Duodenal mucosa (tissue), 2 donors: ENCODE results near the gene TGFA.
"Not testable (repeated sequence)": the region's sequence is repeated elsewhere in the genome, so short reads cannot be mapped to it uniquely, and the experiment has no call there.

Source experiments
- H3K27ac ChIP-seq: one replicate; pipeline ENCODE4 v1.7.0; 2013; ENCODE audit warnings: low read depth, low read length
- H3K27me3 ChIP-seq, 2 donors: one replicate each; pipeline ENCODE4 v1.7.0; 2013; ENCODE audit warnings: low read length in 2 of 2, control low read depth in 1 of 2; ENCODE audit not compliant: insufficient read depth in 2 of 2, control insufficient read depth in 1 of 2
- H3K36me3 ChIP-seq, 2 donors: one replicate each; pipeline ENCODE4 v1.7.0; 2013; ENCODE audit warnings: low read length in 2 of 2, control low read depth in 1 of 2; ENCODE audit not compliant: insufficient read depth in 2 of 2, control insufficient read depth in 1 of 2
- H3K4me1 ChIP-seq, 2 donors: one replicate each; pipeline ENCODE4 v1.7.0; 2013; ENCODE audit warnings: low read length in 2 of 2, control low read depth in 1 of 2; ENCODE audit not compliant: insufficient read depth in 2 of 2, control insufficient read depth in 1 of 2
- H3K4me3 ChIP-seq, 2 donors: one replicate each; pipeline ENCODE4 v1.7.0; 2013; ENCODE audit warnings: low read length in 2 of 2, low read depth in 1 of 2
- H3K9ac ChIP-seq, 2 donors: one replicate each; pipeline ENCODE4 v1.7.0; 2013; ENCODE audit warnings: low read length in 2 of 2, low read depth in 1 of 2
- H3K9me3 ChIP-seq, 2 donors: one replicate each; pipeline ENCODE4 v1.7.0; 2013; ENCODE audit warnings: low read length in 2 of 2, control low read depth in 1 of 2; ENCODE audit not compliant: control insufficient read depth in 1 of 2

Gene TGFA

GRCh38 chr2:70469435-70469834, 84.2 kb downstream of the TGFA start:
- Histone ChIP-seq H3K4me3 (no peak overlapping the region), H3K27ac (no peak overlapping the region), H3K9ac (no peak overlapping the region), H3K27me3 (no peaks in the 10 kb centered on the region), H3K9me3 (no peaks in the 10 kb centered on the region), H3K36me3 (no peaks in the 10 kb centered on the region), H3K4me1 (peaks cover 0 to 6% of the 10 kb centered on the region in 2 donors)

GRCh38 chr2:70468878-70469277, 84.7 kb downstream of the TGFA start:
- no peaks in the 10 kb centered on the region for H3K36me3 ChIP-seq
- no peaks in the 10 kb centered on the region for H3K9me3 ChIP-seq
- no peak overlapping the region for H3K9ac ChIP-seq
- H3K27ac ChIP-seq = no peak overlapping the region
- no peak overlapping the region for H3K4me3 ChIP-seq
- H3K4me1 ChIP-seq = peaks cover 0 to 6% of the 10 kb centered on the region in 2 donors
- no peaks in the 10 kb centered on the region for H3K27me3 ChIP-seq

GRCh38 chr2:70467831-70468779, 85.5 kb downstream of the TGFA start:
- Histone ChIP-seq H3K4me1 (peaks cover 0 to 6% of the 10 kb centered on the region in 2 donors), H3K27ac (no peak overlapping the region), H3K36me3 (no peaks in the 10 kb centered on the region)

GRCh38 chr2:70467237-70467636, 86.4 kb downstream of the TGFA start:
- Histone ChIP-seq H3K27me3 (no peaks in the 10 kb centered on the region), H3K4me1 (peaks cover 0 to 6% of the 10 kb centered on the region in 2 donors), H3K4me3 (no peak overlapping the region), H3K27ac (no peak overlapping the region), H3K36me3 (no peaks in the 10 kb centered on the region), H3K9ac (no peak overlapping the region), H3K9me3 (no peaks in the 10 kb centered on the region)

More at GRCh38 chr2:70467831-70468779, 85.5 kb downstream of the TGFA start:
- Histone ChIP-seq H3K27me3 (no peaks in the 10 kb centered on the region), H3K4me3 (no peak overlapping the region), H3K9me3 (no peaks in the 10 kb centered on the region), H3K9ac (no peak overlapping the region)

GRCh38 chr2:70466647-70467046, 87.0 kb downstream of the TGFA start:
- not testable (repeated sequence) for H3K4me3 ChIP-seq, H3K9me3 ChIP-seq, H3K36me3 ChIP-seq, H3K9ac ChIP-seq, H3K27ac ChIP-seq, H3K27me3 ChIP-seq, H3K4me1 ChIP-seq

- H3K27me3 ChIP-seq = no peaks in the 10 kb centered on the region
- H3K4me3 ChIP-seq = no peak overlapping the region
- H3K27ac ChIP-seq = no peak overlapping the region
- H3K4me1 ChIP-seq = peaks cover 0 to 6% of the 10 kb centered on the region in 2 donors
- H3K9ac ChIP-seq = no peak overlapping the region
- no peaks in the 10 kb centered on the region for H3K36me3 ChIP-seq
- no peaks in the 10 kb centered on the region for H3K9me3 ChIP-seq
These were observed 89.6 kb downstream of the TGFA start for GRCh38 chr2:70463997-70464396.

- no peaks in the 10 kb centered on the region for H3K9me3 ChIP-seq
- no peak overlapping the region for H3K27ac ChIP-seq
- peaks cover 0 to 6% of the 10 kb centered on the region in 2 donors for H3K4me1 ChIP-seq
- no peaks in the 10 kb centered on the region for H3K27me3 ChIP-seq
- no peak overlapping the region for H3K4me3 ChIP-seq
- no peaks in the 10 kb centered on the region for H3K36me3 ChIP-seq
- no peak overlapping the region for H3K9ac ChIP-seq
These were observed 90.0 kb downstream of the TGFA start for GRCh38 chr2:70463581-70463980.

- Histone ChIP-seq H3K4me3 (no peak overlapping the region), H3K27me3 (no peaks in the 10 kb centered on the region), H3K36me3 (no peaks in the 10 kb centered on the region), H3K4me1 (peaks cover 0 to 6% of the 10 kb centered on the region in 2 donors), H3K27ac (no peak overlapping the region), H3K9ac (no peak overlapping the region), H3K9me3 (no peaks in the 10 kb centered on the region)
These were observed 91.4 kb downstream of the TGFA start for GRCh38 chr2:70461981-70462876.

- H3K9me3 ChIP-seq = no peaks in the 10 kb centered on the region
- no peak overlapping the region for H3K9ac ChIP-seq
These were observed 92.2 kb downstream of the TGFA start for GRCh38 chr2:70461414-70461813.

GRCh38 chr2:70460333-70460732, 93.3 kb downstream of the TGFA start:
- H3K4me1 ChIP-seq = peaks cover 0 to 6% of the 10 kb centered on the region in 2 donors
- peaks cover 4 to 5% of the 10 kb centered on the region in 2 donors for H3K36me3 ChIP-seq
- no peak overlapping the region for H3K9ac ChIP-seq
- no peaks in the 10 kb centered on the region for H3K9me3 ChIP-seq
- H3K27me3 ChIP-seq = no peaks in the 10 kb centered on the region
- no peak overlapping the region for H3K4me3 ChIP-seq
- no peak overlapping the region for H3K27ac ChIP-seq

More at GRCh38 chr2:70461414-70461813, 92.2 kb downstream of the TGFA start:
- no peak overlapping the region for H3K27ac ChIP-seq
- H3K27me3 ChIP-seq = no peaks in the 10 kb centered on the region
- H3K4me1 ChIP-seq = peaks cover 0 to 6% of the 10 kb centered on the region in 2 donors
- no peaks in the 10 kb centered on the region for H3K36me3 ChIP-seq
- no peak overlapping the region for H3K4me3 ChIP-seq
